Uterus (tissue), 4 donors: ENCODE results near the gene TNFRSF14. TPM values are rescaled to one million over a fixed set of nuclear protein-coding genes. Genes with fewer than 3 reads are reported as not detected.

Experiments
- DNase-seq, 2 donors: peaks; one replicate each; pipeline ENCODE4 v3.0.0-alpha.2; 2019 to 2020
- H3K27ac ChIP-seq, 2 donors: fragments of 200-600 bp; sonication (generic); 1 replicate in 1 of 2; 2 replicates in 1 of 2; pipeline ENCODE4 v1.5.1; 2016 to 2018
- H3K27me3 ChIP-seq, 2 donors: fragments of 200-600 bp; sonication (generic); one replicate each; pipeline ENCODE4 v1.5.1; 2018 to 2019; ENCODE audit warnings: control low read depth in 1 of 2
- H3K36me3 ChIP-seq, 2 donors: fragments of 200-600 bp; sonication (generic); one replicate each; pipeline ENCODE4 v1.5.1; 2019; ENCODE audit warnings: control low read depth in 1 of 2
- H3K4me1 ChIP-seq, 2 donors: fragments of 200-600 bp; sonication (generic); one replicate each; pipeline ENCODE4 v1.5.1; 2018 to 2019; ENCODE audit warnings: control low read depth in 1 of 2
- H3K4me3 ChIP-seq, 2 donors: fragments of 200-600 bp; sonication (generic); 1 replicate in 1 of 2; 2 replicates in 1 of 2; pipeline ENCODE4 v1.5.1; 2018 to 2019; ENCODE audit warnings: mild to moderate bottlenecking in 1 of 2
- H3K9me3 ChIP-seq, 2 donors: fragments of 200-600 bp; sonication (generic); one replicate each; pipeline ENCODE4 v1.5.1; 2019; ENCODE audit warnings: control low read depth in 1 of 2
- CTCF ChIP-seq, 4 experiments: fragments of 200-600 bp in 2 of 4; fragments of 450-650 bp in 2 of 4; sonication (generic) in 2 of 4; IDR thresholded peaks; one replicate each; pipeline ENCODE4 v1.5.1; 2016 to 2019; ENCODE audit warnings: antibody characterized with exemption in 4 of 4, mild to moderate bottlenecking in 2 of 4, moderate library complexity in 1 of 4
- POLR2A ChIP-seq, 2 donors: fragments of 450-650 bp; IDR thresholded peaks; one replicate each; pipeline ENCODE4 v1.6.1; 2016; ENCODE audit warnings: antibody characterized with exemption in 2 of 2, mild to moderate bottlenecking in 1 of 2, moderate library complexity in 1 of 2
- intact Hi-C: fragments of 100-400 bp; cut with DNase I; formaldehyde crosslinking; loops from one replicate; pipeline ENCODE4 v1.15.1; 2023; ENCODE audit warnings: low total_unique reads
- total RNA-seq, 4 donors: library from RNA; depleted of rRNA in 3 of 4; stranded (reverse); fragments of >200 nt in 3 of 4; gene quantifications; one replicate each; pipeline versions ENCODE4 v1.1.0 to v1.2.4, GENCODE V29; 2014 to 2023
- donor health status: DM: yes; HTN: yes; CAD: no.

TNFRSF14 gene
- total RNA-seq, 4 donors from 2014 or later = 17.5 to 102 (median 47.7) TPM

GRCh38 chr1:2544875-2545640, 11.1 kb upstream of the TNFRSF14 start:
- no peaks in the 10 kb centered on the region for H3K9me3 ChIP-seq
- H3K27me3 ChIP-seq = no peaks in the 10 kb centered on the region
- peaks cover 0 to 29% of the 10 kb centered on the region in 2 donors for H3K4me1 ChIP-seq
- peak overlapping the region; percentile 84 to 85 for H3K27ac ChIP-seq
- intact Hi-C loops = loop anchor here (5.0 kb wide), 1 partner anchor 133 kb away; the partner anchor contains the start of gene PEX10
- no peak for DNase-seq
- no peak overlapping the region for H3K4me3 ChIP-seq
- no peak for TF ChIP-seq POLR2A (IDR thresholded peaks at IDR 0.05)
- TF ChIP-seq CTCF (IDR thresholded peaks at IDR 0.05) = no peak
- no peaks in the 10 kb centered on the region for H3K36me3 ChIP-seq

GRCh38 chr1:2545754-2546514, 10.2 kb upstream of the TNFRSF14 start:
- Histone ChIP-seq H3K4me3 (peak overlapping the region; percentile 26 to 28), H3K9me3 (no peaks in the 10 kb centered on the region), H3K36me3 (no peaks in the 10 kb centered on the region), H3K27ac (peak overlapping the region; percentile 85 to 95), H3K4me1 (peaks cover 0 to 24% of the 10 kb centered on the region in 2 donors), H3K27me3 (no peaks in the 10 kb centered on the region)
- peak; percentile 79 to 84 for DNase-seq
- TF ChIP-seq POLR2A (IDR thresholded peaks at IDR 0.05) = peak in 1 of 2 donors; percentile 4
- TF ChIP-seq CTCF (IDR thresholded peaks at IDR 0.05) = peak in 1 of 4 experiments; percentile 4
- intact Hi-C loops = loop anchor here (5.0 kb wide), 1 partner anchor 134 kb away; the partner anchor contains the start of gene PEX10

- no peaks in the 10 kb centered on the region for H3K36me3 ChIP-seq
- H3K27ac ChIP-seq = peak overlapping the region; percentile 85 to 95
- TF ChIP-seq POLR2A (IDR thresholded peaks at IDR 0.05) (peak; percentile 38 to 52), CTCF (IDR thresholded peaks at IDR 0.05) (peak in 1 of 4 experiments; percentile 27)
- H3K9me3 ChIP-seq = no peaks in the 10 kb centered on the region
- DNase-seq = peak; percentile 72 to 77
- H3K4me1 ChIP-seq = peaks cover 0 to 24% of the 10 kb centered on the region in 2 donors
- intact Hi-C loops = loop anchor here (5.0 kb wide), 1 partner anchor 134 kb away; the partner anchor contains the start of gene PEX10
- H3K4me3 ChIP-seq = peak overlapping the region; percentile 26 to 28
- H3K27me3 ChIP-seq = no peaks in the 10 kb centered on the region
Observed at GRCh38 chr1:2546515-2547209, 9.5 kb upstream of the TNFRSF14 start.

- no peak for DNase-seq
- Histone ChIP-seq H3K27me3 (no peaks in the 10 kb centered on the region), H3K4me1 (peaks cover 0 to 24% of the 10 kb centered on the region in 2 donors), H3K9me3 (no peaks in the 10 kb centered on the region), H3K27ac (peak overlapping the region; percentile 85 to 95), H3K4me3 (peak overlapping the region; percentile 26 to 28), H3K36me3 (no peaks in the 10 kb centered on the region)
- TF ChIP-seq CTCF (IDR thresholded peaks at IDR 0.05) (no peak), POLR2A (IDR thresholded peaks at IDR 0.05) (peak in 1 of 2 donors; percentile 0)
- intact Hi-C loops = loop anchor here (5.0 kb wide), 1 partner anchor 135 kb away; the partner anchor contains the start of gene PEX10
Observed at GRCh38 chr1:2547210-2548067, 8.7 kb upstream of the TNFRSF14 start.
